ENCODE results near the gene KCNG4. TPM values are rescaled to one million over a fixed set of nuclear protein-coding genes. Genes with fewer than 3 reads are reported as not detected.

KCNG4 gene
- total RNA-seq, 1 donor from 2014 or later: not detected

GRCh38 chr16:84196101-84196500 is 43.7 kb downstream of the KCNG4 start:
- Mint-ChIP-seq H3K4me3 (ENCODE audit: unreplicated experiment) (no peak overlapping the region), H3K27me3 (ENCODE audit: unreplicated experiment) (peaks cover 17% of the 10 kb centered on the region), H3K4me1 (ENCODE audit: low read depth, unreplicated experiment) (peaks cover 28% of the 10 kb centered on the region), H3K9me3 (ENCODE audit: unreplicated experiment) (peaks cover 13% of the 10 kb centered on the region), H3K36me3 (ENCODE audit: unreplicated experiment) (no peaks in the 10 kb centered on the region), H3K27ac (ENCODE audit: unreplicated experiment) (no peak overlapping the region)
- no peak for DNase-seq
- no peak for TF ChIP-seq CTCF (IDR thresholded peaks at IDR 0.05; ENCODE audit: partially characterized antibody, unreplicated experiment)

DNA sequence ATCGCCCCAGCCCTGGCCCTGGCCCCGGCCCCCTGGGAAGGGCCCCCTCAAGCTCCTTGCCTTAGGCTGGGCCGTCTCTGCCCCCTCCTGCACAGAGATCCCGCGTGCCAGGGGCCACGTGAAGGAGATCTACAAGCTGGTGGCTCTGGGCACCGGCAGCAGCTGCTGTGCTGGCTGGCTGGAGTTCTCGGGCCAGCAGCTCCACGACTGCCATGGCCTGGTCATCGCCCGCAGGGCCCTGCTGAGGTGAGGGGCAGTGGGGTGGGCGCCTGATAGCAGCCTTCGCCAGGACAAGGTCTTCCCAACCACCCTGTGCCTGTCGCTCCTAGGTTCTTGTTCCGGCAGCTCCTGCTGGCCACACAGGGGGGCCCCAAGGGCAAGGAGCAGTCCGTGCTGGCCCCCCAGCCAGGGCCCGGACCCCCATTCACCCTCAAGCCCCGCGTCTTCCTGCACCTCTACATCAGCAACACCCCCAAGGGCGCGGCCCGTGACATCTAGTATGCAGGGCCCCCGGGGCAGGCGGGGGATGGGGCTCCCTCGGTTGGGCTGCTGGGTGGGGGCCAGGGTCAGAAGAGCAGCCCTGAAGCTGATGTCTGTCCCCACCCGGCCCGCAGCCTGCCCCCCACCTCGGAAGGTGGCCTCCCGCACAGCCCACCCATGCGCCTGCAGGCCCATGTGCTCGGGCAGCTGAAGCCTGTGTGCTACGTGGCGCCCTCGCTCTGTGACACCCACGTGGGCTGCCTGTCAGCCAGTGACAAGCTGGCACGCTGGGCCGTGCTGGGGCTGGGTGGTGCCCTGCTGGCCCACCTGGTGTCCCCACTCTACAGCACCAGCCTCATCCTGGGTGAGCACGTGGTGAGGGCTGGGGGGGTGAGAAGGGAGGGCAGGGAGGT is 44.4 kb downstream of the KCNG4 start:
- peaks cover 13% of the 10 kb centered on the region for H3K27me3 Mint-ChIP-seq (ENCODE audit: unreplicated experiment)
- DNase-seq: no peak
- H3K4me1 Mint-ChIP-seq (ENCODE audit: low read depth, unreplicated experiment): peaks cover 28% of the 10 kb centered on the region
- H3K36me3 Mint-ChIP-seq (ENCODE audit: unreplicated experiment): no peaks in the 10 kb centered on the region
- no peak for TF ChIP-seq CTCF (IDR thresholded peaks at IDR 0.05; ENCODE audit: partially characterized antibody, unreplicated experiment)
- H3K4me3 Mint-ChIP-seq (ENCODE audit: unreplicated experiment): no peak overlapping the region
- H3K9me3 Mint-ChIP-seq (ENCODE audit: unreplicated experiment): peaks cover 13% of the 10 kb centered on the region
- no peak overlapping the region for H3K27ac Mint-ChIP-seq (ENCODE audit: unreplicated experiment)

DNA sequence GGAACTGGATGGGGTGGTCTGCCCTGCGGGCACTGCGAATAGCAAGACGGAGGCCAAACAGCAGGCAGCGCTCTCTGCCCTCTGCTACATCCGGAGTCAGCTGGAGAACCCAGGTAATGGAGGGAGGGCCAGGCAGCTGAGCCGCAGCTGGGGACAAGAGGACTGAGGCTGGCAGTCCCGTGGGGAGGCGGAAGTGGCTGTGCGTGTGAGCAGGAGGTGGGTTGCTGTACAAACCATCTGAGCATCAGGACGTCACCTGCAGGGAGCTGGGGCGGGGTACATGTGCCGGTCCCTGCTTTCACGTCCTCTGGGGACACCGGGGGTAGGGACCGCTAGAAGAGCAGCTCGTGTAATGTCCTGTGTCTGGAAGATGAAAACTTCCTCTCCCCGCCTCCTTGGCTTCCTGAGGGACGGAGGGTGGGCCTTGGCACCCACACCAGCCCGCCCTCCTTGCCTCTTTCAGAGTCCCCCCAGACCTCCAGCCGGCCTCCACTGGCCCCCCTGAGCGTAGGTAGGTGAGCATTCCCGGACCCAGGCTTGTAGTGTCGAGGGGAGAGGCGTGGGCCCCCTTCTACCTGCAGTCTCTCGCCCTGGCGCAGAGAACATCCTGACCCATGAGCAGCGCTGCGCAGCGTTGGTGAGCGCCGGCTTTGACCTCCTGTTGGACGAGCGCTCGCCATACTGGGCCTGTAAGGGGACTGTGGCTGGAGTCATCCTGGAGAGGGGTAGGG is 45.2 kb downstream of the KCNG4 start:
- peak; percentile 74 for DNase-seq
- peaks cover 15% of the 10 kb centered on the region for H3K9me3 Mint-ChIP-seq (ENCODE audit: unreplicated experiment)
- peaks cover 28% of the 10 kb centered on the region for H3K4me1 Mint-ChIP-seq (ENCODE audit: low read depth, unreplicated experiment)
- peak overlapping the region; percentile 38 for H3K27ac Mint-ChIP-seq (ENCODE audit: unreplicated experiment)
- H3K27me3 Mint-ChIP-seq (ENCODE audit: unreplicated experiment): peaks cover 13% of the 10 kb centered on the region
- H3K36me3 Mint-ChIP-seq (ENCODE audit: unreplicated experiment): no peaks in the 10 kb centered on the region
- TF ChIP-seq CTCF (IDR thresholded peaks at IDR 0.05; ENCODE audit: partially characterized antibody, unreplicated experiment): no peak
- H3K4me3 Mint-ChIP-seq (ENCODE audit: unreplicated experiment): peak overlapping the region; percentile 23

DNA sequence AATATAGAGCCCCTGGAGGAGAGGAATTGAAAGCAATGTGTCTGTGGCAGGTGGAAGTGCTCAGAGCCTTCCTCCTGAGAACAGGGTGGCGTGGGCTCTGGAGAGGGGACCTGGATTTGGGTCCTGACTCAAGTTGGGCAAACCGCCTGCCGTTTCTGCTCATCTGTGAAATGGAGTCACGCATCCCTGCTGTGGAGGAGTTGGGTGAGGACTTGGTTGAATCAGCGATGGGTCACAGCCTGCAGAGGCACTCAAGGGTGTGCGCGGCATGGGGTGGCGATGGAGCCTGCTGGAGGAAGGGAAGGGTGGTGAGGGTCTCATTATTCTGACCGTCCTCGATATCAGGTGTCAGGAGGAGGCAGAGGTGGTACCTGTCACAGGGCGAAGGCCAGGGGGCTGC is 45.8 kb downstream of the KCNG4 start:
- Mint-ChIP-seq H3K27ac (ENCODE audit: unreplicated experiment) (peak overlapping the region; percentile 38), H3K9me3 (ENCODE audit: unreplicated experiment) (peaks cover 15% of the 10 kb centered on the region), H3K27me3 (ENCODE audit: unreplicated experiment) (peaks cover 11% of the 10 kb centered on the region), H3K36me3 (ENCODE audit: unreplicated experiment) (no peaks in the 10 kb centered on the region), H3K4me1 (ENCODE audit: low read depth, unreplicated experiment) (peaks cover 25% of the 10 kb centered on the region), H3K4me3 (ENCODE audit: unreplicated experiment) (peak overlapping the region; percentile 9)
- DNase-seq: no peak
- no peak for TF ChIP-seq CTCF (IDR thresholded peaks at IDR 0.05; ENCODE audit: partially characterized antibody, unreplicated experiment)

All from glutamatergic neuron (in vitro differentiated cells).